CD4-positive, alpha-beta T cell treated with Interleukin-1 beta for 1 hour (primary cell): ENCODE results near the gene ANKRD18B.
"Not testable (repeated sequence)": the region's sequence is repeated elsewhere in the genome, so short reads cannot be mapped to it uniquely, and the experiment has no call there.

Experiments used
- DNase-seq, 2 donors: peaks; one replicate each; pipeline ENCODE4 v3.0.0-alpha.2; 2020 to 2022

Gene ANKRD18B

GRCh38 chr9:33614001-33614687 is 90.1 kb downstream of the ANKRD18B start:
- DNase-seq = no peak

GRCh38 chr9:33618370-33618769 is 94.3 kb downstream of the ANKRD18B start:
- not testable (repeated sequence) for DNase-seq

- DNase-seq = no peak
Observed at GRCh38 chr9:33619666-33620404, 95.8 kb downstream of the ANKRD18B start.

GRCh38 chr9:33620738-33621439 is 96.8 kb downstream of the ANKRD18B start:
- DNase-seq = no peak
